GM12891 (cell line): ENCODE data around the gene CDHR4.
"Not testable (repeated sequence)": the region's sequence is repeated elsewhere in the genome, so short reads cannot be mapped to it uniquely, and the experiment has no call there.

ENCODE experiments used
- DNase-seq: peaks from one replicate; pipeline ENCODE4 v3.0.0; 2011; ENCODE audit warnings: low spot score; ENCODE audit not compliant: insufficient read length
- FAIRE-seq: peaks from 2 replicates; lab custom pipeline; 2011; peaks lifted over from hg19 to GRCh38; lab: Jason Lieb, UNC
- PAX5 ChIP-seq: IDR thresholded peaks from 2 replicates; pipeline ENCODE4 v1.6.1; 2011; ENCODE audit warnings: low read length, moderate library complexity, mild to moderate bottlenecking; ENCODE audit not compliant: insufficient read depth, severe bottlenecking
- POLR2A ChIP-seq: IDR thresholded peaks from 2 replicates; pipeline ENCODE4 v1.6.1; 2011; ENCODE audit warnings: low read depth, low read length, control low read depth
- POLR2AphosphoS5 ChIP-seq: IDR thresholded peaks from 2 replicates; pipeline ENCODE4 v1.6.1; 2011; ENCODE audit warnings: low read depth, low read length, control low read depth
- POU2F2 ChIP-seq: IDR thresholded peaks from 2 replicates; pipeline ENCODE4 v1.6.1; 2011; ENCODE audit warnings: low read depth, mild to moderate bottlenecking, control low read depth, low read length, moderate library complexity
- SPI1 ChIP-seq: IDR thresholded peaks from 2 replicates; pipeline ENCODE4 v1.6.1; 2011; ENCODE audit warnings: low read depth, low read length, control low read depth
- TAF1 ChIP-seq: IDR thresholded peaks from 2 replicates; pipeline ENCODE4 v1.6.1; 2011; ENCODE audit warnings: low read depth, low read length, control low read depth

The CDHR4 gene

GRCh38 chr3:49826016-49826415, 26.3 kb upstream of the CDHR4 start:
- no peak for TF ChIP-seq POLR2AphosphoS5
- no peak for TF ChIP-seq POU2F2
- TF ChIP-seq TAF1: no peak
- no peak for TF ChIP-seq PAX5
- no peak for TF ChIP-seq SPI1
- TF ChIP-seq POLR2A: no peak
- no peak for DNase-seq
- FAIRE-seq: no peak

- DNase-seq, FAIRE-seq: not testable (repeated sequence)
Measured at GRCh38 chr3:49823131-49823530, 23.5 kb upstream of the CDHR4 start.

GRCh38 chr3:49813497-49814174, 14.0 kb upstream of the CDHR4 start, which contains the start of gene UBA7:
TSS of gene UBA7 (minus strand) at chr3:49813953. CDS start at chr3:49813787, 166 bp downstream.
- FAIRE-seq (peak; percentile 96), DNase-seq (peak; percentile 74)
- no peak for TF ChIP-seq SPI1
- peak; percentile 73 for TF ChIP-seq TAF1
- peak; percentile 45 for TF ChIP-seq POLR2A
- TF ChIP-seq POLR2AphosphoS5: no peak; the same call in 1 of the 2 replicates

GRCh38 chr3:49812916-49813496, 13.3 kb upstream of the CDHR4 start:
- FAIRE-seq (no peak), DNase-seq (no peak)
- TF ChIP-seq POLR2AphosphoS5 (no peak), PAX5 (no peak), POU2F2 (no peak), POLR2A (no peak), TAF1 (no peak), SPI1 (no peak)

DNA sequence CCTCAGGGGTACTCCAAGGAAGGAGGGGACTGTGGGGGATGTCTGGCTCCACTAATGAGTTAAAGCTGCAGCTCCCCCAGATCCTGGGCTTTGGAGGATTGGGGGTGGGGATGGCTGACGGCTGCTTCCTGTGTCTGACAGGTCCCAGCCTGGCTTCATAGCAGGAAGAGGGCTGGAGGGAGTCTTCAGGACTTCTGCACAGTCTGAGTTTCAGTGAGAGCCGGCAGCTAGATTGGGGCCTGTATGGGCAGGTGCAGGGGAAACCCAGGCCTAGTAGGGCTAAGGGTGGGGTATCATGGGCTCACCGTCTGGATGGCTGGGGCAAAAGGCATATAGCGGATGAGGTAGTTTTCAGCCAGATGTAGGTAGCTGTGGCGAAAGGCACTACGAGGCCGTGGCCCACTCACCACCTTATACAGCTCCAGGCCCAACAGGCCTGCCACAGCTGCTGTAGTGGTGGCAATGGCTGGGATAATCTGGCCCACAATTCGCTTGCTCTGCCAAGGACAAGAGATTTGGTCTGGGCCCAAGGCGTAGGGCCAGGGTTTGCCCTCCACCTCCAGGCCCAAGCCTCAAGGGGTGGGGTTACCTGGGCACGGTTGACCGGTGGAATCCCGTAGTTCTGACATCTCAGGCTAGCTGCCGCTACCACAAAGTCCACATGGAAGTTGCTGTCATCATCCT, 7.9 kb upstream of the CDHR4 start:
- no peak for TF ChIP-seq POLR2A
- TF ChIP-seq TAF1: no peak
- TF ChIP-seq POLR2AphosphoS5: no peak
- no peak for TF ChIP-seq SPI1
- no peak for TF ChIP-seq PAX5
- TF ChIP-seq POU2F2: no peak
- DNase-seq (no peak), FAIRE-seq (peak; percentile 83)

DNA sequence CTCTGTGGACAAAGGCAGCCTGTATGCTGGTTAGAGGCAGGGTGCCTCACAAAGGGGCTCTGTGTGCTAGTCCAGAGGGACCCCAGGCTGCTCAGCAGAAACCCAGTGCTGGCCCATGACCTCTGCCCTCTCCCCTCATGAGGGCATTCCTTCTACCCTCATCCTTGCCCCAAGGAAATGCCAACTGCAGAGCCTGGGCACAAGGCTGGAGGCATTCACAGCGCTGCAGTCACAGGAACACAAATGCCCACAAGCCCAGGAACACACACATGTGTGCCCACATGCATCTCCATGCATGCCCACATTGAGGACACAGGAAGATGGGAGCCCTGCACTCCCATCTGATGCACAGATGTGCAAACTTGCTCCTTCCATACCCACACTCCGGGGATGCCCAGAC, 7.2 kb upstream of the CDHR4 start:
- FAIRE-seq (peak; percentile 16), DNase-seq (no peak)
- TF ChIP-seq SPI1 (no peak), PAX5 (no peak), POLR2A (no peak), POU2F2 (no peak), POLR2AphosphoS5 (no peak), TAF1 (no peak)

GRCh38 chr3:49805897-49806701, 6.4 kb upstream of the CDHR4 start:
- FAIRE-seq (peak; percentile 65), DNase-seq (no peak)
- peak; percentile 44; the same call in 1 of the 2 replicates for TF ChIP-seq POLR2A
- no peak for TF ChIP-seq TAF1

- TF ChIP-seq POU2F2: no peak
- TF ChIP-seq POLR2AphosphoS5: 0 out of 2 replicates have a peak, but pooled peaks have one; percentile 25
- TF ChIP-seq SPI1: no peak
- TF ChIP-seq TAF1: no peak
- TF ChIP-seq POLR2A: no peak
- TF ChIP-seq PAX5: no peak
- FAIRE-seq (peak; percentile 87), DNase-seq (no peak)
Measured at GRCh38 chr3:49805367-49805782, 5.7 kb upstream of the CDHR4 start.
